ENCODE data around the gene PLOD1.
"Not testable (repeated sequence)": the region's sequence is repeated elsewhere in the genome, so short reads cannot be mapped to it uniquely, and the experiment has no call there.

Gene PLOD1

DNA sequence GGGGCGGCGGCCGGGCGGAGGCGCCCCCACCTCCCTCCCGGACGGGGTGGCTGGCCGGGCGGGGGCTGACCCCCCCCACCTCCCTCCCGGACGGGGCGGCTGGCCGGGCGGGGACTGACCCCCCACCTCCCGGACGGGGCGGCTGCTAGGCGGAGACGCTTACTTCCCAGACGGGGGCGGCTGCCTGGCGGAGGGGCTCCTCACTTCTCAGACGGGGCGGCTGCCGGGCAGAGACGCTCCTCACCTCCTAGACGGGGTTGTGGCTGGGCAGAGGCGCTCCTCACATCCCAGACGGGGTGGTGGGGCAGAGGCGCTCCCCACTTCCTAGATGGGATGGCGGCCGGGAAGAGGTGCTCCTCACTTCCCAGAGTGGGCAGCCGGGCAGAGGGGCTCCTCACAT, 73.8 kb downstream of the PLOD1 start:
- not testable (repeated sequence) for DNase-seq

DNA sequence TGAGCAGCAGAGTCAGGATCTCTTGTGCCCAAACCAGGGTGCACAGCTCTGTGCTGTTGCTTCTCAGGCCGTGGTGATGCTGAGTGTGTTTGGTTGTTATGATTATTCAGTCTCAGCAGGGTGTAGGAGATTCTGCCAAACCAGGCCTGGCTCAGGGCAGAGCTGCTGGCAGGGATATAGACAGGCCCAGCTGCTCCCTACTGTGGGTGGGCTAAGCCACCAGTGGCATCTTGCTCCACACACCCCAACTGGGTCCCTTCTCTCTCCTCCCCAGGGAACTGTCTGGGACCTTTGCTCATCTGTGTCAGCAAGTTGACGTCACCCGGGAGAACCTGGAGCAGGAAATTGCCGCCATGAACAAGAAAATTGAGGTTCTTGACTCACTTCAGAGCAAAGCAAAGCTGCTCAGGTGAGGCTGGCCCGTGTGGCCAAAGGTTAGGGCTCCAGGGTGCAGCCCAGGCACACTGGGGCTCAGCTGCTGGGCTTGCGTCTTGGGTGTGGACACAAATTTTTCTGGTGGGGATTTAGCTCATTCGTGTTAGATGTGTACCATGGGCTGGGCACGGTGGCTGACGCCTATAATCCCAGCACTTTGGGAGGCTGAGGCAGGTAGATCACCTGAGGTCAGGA, 74.9 kb downstream of the PLOD1 start:
- DNase-seq, result no peak

DNA sequence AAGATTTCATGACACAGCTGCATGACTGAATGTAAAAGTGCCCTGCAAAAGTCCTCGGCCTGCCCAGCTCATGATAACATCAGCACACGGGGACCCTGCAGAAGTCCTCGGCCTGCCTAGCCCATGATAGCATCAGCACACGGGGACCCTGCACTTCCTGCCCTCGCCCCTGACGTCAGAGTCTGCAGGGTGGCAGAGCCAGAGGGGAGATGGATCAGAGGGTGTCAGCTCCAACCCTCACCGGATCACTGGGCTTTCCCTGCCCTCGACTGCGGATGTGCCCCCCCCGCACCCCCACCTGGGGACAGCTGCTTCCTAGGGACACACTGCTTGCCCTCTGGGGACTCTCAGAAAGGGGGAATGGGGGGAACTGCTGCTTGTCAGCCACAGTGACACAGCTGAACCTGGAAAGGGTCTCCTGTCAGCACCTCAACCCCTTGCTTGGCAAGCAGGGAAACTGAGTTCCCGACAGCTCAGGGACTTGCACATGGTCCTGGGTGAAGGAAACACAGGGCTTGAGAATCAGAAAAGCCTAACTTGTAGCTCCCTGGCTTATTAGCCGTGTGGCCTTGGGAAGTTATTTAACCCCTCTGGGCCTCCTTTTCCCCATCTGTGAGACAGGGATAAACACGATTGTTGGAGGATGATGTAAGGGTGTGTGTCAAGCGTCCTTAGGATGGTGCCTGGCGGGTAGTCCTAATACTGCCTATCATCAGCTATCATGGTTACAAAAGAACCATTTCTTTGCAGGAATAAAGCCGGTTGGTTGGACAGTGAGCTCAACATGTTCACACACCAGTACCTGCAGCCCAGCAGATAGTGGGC, 76.4 kb downstream of the PLOD1 start:
- DNase-seq, result no peak

DNA sequence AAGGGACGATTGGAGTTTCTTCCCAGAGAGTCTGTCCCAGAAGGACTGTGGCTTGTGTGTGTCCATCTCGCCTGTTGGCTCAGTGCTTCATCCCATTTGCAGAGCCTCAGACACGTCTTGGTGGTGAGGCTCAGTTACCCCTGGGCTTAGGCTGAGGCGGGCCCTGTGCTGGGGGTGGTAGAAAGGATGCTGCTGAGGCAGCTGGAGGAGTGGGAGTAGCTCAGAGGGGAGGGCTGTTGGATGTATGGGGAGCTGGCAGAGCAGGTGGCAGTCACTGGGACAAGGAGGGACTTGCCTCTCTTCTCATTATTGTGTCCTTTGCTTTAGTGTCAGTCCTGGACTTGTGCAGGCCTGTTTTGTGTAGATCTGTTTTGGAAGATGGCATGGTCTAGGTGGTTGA, 77.5 kb downstream of the PLOD1 start:
- no peak for DNase-seq

DNA sequence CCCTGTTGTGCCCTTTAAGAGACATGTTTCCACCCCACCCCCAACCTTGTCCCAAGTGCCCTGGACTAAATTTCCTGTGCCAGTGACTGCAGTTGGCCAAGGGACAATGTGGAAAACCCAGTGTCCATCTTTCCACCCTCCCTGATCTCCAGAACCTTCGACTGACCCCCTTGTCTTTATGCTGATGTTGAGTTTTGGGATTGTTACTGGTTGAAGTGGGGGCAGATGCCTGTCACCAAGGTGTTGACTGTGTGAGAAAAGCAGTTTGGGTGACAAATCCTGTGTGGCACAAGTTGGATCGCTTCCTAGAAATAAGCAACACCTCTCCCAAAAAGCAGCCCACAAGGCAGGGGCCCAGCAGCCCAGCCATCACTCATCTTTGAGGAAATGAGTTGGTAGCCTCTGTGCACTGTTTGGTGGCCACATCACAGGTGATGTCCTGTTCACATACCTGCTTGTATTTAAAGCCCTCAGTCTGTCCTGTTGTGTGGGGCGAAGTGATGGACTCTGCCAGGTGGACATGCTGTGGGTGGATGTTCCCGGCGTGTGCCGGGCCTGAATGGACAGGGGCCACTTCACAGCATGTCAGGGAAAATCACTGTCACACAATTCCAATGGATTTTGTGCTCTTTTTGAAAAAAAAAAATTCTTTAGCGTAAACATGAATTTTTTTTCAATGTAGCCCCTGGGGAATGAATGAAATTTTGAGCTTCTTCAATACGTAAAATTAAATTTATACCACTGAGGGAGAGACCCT, 78.2 kb downstream of the PLOD1 start:
- DNase-seq, result no peak

DNA sequence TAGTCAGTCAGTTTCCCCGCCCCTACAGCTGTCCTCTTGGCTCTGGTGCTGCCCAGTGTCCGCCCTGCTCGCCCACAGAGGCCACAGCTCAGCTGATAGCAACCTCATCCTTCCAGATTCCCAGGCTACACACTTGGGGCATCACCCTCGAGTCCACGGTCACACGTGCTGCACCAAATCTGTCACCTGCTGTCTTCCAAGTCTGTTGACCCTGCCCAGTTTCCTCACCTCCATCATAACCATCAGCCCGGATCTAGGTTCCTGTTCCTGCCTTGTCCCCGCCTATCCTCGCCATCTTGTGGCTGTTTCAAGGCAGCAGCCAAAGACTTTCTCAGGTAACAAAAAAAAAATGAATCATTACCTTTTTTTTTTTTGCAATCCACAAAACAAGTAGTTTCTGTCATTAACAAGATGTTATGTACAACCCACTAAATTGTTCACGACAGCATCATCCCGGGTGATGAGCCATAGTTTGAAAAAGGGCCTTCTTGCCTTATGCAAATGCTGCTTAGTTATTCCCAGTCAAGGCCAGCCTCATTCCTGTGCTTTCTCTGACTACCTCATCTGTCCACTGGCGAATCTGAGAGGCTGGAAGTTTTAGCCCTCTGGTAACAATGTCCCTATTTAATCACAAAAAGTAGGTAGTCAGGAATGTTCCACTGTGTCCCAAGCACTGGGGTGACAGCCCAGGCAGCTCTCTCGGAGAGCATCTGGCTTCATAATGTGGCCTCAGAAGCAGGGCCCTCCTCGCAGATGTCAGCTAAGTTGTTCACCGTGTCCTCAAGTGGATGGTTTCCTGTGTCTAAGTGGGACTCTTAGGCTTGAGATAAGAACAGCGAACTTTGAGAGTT, 79.8 kb downstream of the PLOD1 start:
- DNase-seq, result no peak

DNA sequence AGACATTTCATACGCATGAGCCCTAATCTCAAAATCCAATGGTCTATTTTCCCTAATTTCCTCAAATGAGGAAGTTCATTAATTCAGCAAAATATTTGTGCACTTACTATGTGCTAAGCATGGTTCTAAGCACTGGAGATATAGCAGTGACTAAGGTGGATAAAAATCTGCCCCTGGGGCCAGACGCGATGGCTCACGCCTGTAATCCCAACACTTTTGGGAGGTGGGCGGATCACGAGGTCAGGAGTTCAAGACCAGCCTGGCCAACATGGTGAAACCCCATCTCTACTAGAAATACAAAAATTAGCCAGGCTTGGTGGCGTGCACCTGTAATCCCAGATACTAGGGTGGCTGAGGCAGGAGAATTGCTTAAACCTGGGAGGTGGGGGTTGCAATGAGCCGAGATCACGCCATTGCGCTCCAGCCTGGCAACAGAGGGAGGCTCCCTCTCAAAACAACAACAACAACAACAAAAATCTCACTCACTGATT, 80.5 kb downstream of the PLOD1 start:
- DNase-seq, result no peak

DNA sequence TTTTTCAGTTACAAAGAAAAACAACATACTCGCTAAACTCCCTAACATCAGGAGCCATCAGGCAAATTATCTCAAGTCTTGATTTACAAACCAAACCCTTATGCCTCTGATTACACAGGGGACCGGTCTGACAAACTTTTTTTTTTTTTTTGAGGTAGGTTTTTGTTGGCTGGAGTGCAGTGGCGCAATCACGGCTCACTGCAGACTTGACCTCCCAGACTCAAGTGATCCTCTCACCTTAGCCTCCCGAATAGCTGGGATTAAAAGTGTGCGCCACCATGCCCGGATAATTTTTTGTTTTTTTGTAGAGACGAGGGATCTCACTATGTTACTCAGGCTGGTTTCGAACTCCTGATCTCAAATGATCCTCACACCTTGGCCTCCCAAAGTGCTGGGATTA, 81.0 kb downstream of the PLOD1 start:
- DNase-seq, result no peak

DNA sequence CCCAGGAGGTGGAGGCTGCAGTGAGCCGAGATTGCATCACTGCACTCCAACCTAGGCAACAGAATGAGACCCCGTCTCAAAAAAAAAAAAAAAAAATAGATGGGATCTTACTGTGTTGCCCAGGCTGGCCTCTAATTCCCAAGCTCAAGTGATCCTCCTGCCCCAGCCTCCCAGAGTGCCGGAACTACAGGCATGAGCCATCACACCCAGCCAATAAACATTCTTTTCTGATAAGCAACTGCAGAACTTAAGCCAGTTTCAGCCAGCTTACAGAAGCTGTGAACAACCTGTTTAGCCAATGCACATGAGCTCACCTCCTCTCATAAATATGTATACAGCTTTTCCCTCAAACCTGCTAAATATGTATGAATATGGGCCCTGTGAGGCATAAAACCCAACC, 81.7 kb downstream of the PLOD1 start:
- no peak for DNase-seq

DNA sequence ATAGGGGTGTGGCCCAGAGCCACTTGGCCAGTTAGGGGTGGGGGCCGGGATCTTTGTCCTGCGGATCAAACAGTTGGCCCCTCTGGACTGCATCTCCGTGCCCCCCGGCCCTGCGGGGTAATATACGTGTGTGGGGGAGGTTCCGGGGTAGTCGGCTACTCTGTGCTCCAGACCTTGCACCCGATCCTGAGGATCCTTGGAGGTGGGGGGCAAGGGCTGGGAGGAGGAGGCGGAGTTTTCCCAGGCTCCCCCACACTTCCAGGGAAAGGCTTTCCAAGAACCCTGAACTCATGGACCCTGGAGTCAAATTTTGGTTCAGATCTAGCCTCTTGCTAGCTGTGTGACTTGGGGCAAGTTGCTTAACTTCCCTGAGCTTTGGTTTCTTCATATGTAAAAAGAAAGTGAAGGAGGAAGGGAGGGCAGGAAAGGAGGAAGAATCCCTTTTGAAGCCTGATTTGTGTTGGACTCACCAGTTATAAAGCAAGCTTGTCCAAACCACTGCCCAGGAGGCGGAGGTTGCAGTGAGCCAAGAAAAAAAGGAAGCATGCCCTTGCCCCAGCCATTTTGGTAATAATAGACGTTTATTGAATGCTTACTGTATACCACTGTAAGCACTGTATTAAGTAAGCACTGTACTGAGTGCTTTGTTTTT, 85.5 kb downstream of the PLOD1 start:
- DNase-seq, result no peak

DNA sequence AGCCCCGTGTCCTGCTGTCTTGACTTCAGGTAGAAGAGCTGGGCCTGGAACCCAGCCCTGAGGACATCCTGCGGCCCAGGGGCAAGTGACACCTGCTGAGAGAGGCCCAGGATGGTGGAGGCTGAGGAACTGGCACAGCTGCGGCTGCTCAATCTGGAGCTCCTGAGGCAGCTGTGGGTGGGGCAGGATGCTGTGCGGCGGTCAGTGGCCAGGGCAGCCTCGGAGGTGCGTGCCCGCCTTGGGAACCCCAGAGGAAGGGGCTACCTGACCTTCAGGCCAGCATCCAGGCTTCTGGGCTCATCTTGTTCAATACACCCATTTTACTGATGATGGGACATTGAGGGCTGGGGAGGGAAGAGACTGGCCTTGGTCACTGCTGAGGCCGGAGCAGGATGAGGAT, 87.1 kb downstream of the PLOD1 start:
- DNase-seq, result no peak

DNA sequence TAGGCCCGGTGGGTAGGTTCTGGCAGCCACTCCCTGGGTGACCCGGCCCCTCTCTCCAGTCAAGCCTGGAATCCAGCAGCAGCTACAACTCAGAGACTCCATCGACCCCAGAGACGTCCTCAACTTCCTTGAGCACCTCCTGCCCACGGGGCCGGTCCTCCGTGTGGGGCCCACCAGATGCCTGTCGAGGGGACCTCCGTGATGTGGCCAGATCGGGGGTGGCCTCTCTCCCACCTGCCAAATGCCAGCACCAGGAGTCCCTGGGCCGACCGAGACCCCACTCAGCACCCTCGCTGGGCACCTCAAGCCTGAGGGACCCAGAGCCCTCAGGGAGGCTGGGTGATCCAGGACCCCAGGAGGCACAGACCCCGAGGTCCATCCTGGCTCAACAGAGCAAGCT, 87.5 kb downstream of the PLOD1 start:
- DNase-seq, result no peak
